RWPE1 (cell line): ENCODE results near the gene NRIP1.

Experiments used
- CTCF ChIA-PET: fragments of 350-600 bp; sonication (Branson Sonifier 250); formaldehyde crosslinking; extraction: SDS; loops from one replicate; lab custom pipeline; 2021; lab: Yijun Ruan, JAX
- POLR2A ChIA-PET: fragments of 400-600 bp; formaldehyde crosslinking; extraction: SDS; loops from one replicate; lab custom pipeline; 2020; ENCODE audit warnings: antibody characterized with exemption; ENCODE audit not compliant: low non-redundant PET; lab: Yijun Ruan, JAX
- DNase-seq: peaks from one replicate; pipeline ENCODE4 v3.0.0; 2012; ENCODE audit warnings: low spot score
- H3K27ac ChIP-seq: fragments of 450-650 bp; 2 replicates; pipeline ENCODE4 v1.5.1; 2017
- TF ChIP-seq, protein P1 (sequence below): fragments of 450-650 bp; conservative IDR thresholded peaks from 2 replicates; pipeline ENCODE4 v1.5.1; 2017; ENCODE audit warnings: low read depth, mild to moderate bottlenecking

Gene NRIP1

DNA sequence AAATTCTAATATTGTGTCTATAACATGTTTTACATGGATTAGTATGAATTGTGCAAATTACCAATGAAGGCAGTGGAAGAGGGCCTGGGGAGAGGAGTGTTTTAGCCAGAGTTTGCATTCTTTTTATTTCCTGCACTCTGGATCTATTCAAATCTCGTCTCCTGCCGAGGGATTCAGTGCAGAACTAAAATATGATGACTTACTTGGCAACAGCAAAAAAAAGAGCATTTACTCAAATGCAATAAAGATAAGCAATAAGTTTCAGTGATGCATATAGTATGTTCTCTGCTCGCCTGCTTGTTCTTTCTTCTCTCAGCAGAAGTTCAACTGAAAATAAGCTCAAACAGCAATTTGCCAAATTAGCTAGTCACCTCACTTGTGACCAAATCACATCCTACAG is 33.4 kb upstream of the NRIP1 start:
- TF ChIP-seq, protein P1, sequence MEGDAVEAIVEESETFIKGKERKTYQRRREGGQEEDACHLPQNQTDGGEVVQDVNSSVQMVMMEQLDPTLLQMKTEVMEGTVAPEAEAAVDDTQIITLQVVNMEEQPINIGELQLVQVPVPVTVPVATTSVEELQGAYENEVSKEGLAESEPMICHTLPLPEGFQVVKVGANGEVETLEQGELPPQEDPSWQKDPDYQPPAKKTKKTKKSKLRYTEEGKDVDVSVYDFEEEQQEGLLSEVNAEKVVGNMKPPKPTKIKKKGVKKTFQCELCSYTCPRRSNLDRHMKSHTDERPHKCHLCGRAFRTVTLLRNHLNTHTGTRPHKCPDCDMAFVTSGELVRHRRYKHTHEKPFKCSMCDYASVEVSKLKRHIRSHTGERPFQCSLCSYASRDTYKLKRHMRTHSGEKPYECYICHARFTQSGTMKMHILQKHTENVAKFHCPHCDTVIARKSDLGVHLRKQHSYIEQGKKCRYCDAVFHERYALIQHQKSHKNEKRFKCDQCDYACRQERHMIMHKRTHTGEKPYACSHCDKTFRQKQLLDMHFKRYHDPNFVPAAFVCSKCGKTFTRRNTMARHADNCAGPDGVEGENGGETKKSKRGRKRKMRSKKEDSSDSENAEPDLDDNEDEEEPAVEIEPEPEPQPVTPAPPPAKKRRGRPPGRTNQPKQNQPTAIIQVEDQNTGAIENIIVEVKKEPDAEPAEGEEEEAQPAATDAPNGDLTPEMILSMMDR, result no peak
- no peak overlapping the region for H3K27ac ChIP-seq
- CTCF ChIA-PET, result no interaction called here
- no peak for DNase-seq
- POLR2A ChIA-PET, result no interaction called here

DNA sequence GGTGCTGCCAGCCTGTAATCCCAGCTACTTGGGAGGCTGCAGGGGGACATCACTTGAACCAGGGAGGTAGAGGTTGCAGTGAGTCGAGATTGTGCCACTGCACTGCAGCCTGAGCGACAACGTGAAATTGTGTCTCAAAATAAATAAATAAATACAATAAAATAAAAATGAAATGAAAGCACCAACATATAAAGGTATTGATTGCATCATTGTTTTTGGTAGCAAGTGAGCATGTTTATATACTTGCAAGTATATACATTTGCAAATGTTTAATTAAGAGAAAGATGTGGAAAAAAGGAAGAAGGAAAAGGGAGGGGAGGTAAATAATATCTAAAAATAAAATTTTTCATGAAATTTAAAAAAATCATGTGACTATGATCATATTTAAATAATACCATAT is 32.8 kb upstream of the NRIP1 start:
- DNase-seq, result no peak
- TF ChIP-seq, protein P1, result no peak
- H3K27ac ChIP-seq, result no peak overlapping the region
- ChIA-PET CTCF (no interaction called here), POLR2A (no interaction called here)

DNA sequence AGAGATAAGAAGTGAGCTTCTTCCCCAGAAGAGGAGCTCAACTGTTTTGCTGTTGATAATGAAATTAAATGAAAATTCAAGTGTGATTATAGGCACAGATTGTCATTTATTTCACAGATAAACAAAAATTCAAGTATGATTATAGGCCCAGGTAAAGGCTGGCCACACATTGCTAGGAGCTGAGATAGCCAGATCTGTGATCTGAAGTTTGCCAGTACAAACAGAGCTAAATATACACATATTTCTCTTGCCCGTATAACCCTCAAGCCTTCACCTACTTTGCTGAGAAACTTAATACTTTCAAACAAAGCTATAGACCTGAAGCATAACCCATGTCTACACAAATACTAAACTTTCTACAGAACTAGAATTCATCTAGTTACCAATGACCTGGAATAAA is 31.3 kb upstream of the NRIP1 start:
- CTCF ChIA-PET, result no interaction called here
- POLR2A ChIA-PET, result no interaction called here
- no peak overlapping the region for H3K27ac ChIP-seq
- DNase-seq, result no peak
- TF ChIP-seq, protein P1, result no peak

DNA sequence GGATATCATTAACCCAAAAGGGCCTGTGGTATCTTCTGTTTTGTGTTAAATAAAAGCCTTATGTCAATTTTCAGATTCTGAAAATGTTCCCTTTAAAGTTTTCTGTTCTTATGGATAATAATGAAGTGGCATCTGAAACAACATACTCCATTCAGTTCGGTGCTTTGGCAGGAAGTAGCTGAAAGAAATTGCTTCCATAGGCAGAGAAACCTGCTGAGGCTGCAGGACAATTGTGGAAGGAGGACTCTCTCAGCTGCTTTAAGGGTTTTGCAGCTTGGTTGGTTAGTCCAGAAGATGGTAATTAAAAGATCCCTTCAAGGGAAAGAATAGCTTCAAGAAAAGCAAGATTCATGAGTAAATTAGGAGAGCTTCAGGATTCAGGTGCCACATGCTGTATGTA is 30.5 kb upstream of the NRIP1 start:
- TF ChIP-seq, protein P1, result no peak
- ChIA-PET CTCF (interaction anchor here (0.7 kb wide), 1 partner anchor 555 kb away, joined by 3 read pairs; no protein-coding TSS in a partner anchor), POLR2A (no interaction called here)
- no peak for DNase-seq
- H3K27ac ChIP-seq, result no peak overlapping the region

DNA sequence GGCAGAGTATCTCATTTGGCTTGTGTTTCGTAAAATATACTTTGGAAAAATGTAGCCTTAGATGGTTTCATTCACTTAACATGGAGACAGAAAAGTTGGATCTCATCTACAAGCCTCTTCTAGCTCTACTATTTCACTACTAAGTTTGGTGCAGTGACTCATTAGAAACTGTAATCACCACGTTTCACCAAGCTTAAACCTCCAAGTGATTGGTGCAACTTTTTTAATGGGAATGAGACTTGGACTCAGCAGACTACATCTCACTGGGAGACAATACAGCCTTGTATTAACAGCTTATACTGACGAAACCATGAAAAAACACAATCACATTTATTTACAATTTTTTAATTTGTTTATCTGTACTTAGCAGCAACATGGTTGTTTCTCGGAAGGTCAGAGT is 29.9 kb upstream of the NRIP1 start:
- DNase-seq, result no peak
- TF ChIP-seq, protein P1, result no peak
- H3K27ac ChIP-seq, result no peak overlapping the region
- ChIA-PET CTCF (no interaction called here), POLR2A (no interaction called here)

DNA sequence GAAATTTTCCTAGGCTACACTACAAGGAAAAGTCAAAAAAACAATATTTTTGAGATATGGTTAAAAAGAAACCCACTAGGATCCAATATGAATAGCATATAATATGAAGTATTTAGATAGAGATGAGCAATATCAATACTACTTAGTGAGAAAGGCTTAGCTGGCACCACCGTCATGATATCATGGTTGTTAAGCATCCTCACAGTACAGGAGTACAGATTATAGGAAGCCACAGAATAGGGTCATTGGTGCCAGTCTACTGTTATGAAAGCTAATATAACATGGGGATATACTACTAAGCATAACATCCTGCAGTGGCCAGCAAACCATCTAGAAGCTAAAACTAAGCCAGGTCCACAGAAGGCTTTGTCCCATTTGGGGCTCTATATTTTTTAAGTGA is 28.4 kb upstream of the NRIP1 start:
- DNase-seq, result no peak
- POLR2A ChIA-PET, result no interaction called here
- CTCF ChIA-PET, result no interaction called here
- TF ChIP-seq, protein P1, result no peak
- H3K27ac ChIP-seq, result no peak overlapping the region

DNA sequence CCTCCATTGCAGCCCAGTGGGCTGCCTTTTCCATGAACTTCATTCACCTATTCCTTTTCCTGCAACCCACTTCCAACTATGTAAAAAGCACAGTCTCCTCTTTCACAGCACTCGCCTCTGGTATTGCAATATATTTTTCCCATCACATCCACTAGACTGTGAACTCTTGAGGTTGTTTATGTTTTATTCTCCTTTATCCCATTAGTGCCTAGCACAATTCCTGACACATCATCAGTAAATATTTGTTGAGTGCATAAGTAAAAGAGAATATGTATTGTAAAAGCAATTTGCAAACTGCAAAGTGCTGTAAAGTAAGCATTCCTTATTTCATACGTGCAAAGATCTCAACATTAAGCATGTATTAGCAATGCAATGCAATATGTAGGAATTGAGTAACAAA is 27.9 kb upstream of the NRIP1 start:
- CTCF ChIA-PET, result no interaction called here
- no peak overlapping the region for H3K27ac ChIP-seq
- TF ChIP-seq, protein P1, result no peak
- DNase-seq, result no peak
- POLR2A ChIA-PET, result no interaction called here
